B cell (primary cell): Measurements from ENCODE around the gene HSPBAP1. TPM values are rescaled to one million over a fixed set of nuclear protein-coding genes. Genes with fewer than 3 reads are reported as not detected.
"Not testable (repeated sequence)": the region's sequence is repeated elsewhere in the genome, so short reads cannot be mapped to it uniquely, and the experiment has no call there.

Experiments used
- ATAC-seq: fragments of 200-7000 bp; cut with Tn5 transposase; one replicate; pipeline ENCODE4 v1.10.0; 2021; ENCODE audit warnings: low read depth, mild to moderate bottlenecking, moderate number of reproducible peaks, moderate library complexity
- CTCF ChIA-PET: fragments of 350-600 bp; sonication (Branson Sonifier 250); formaldehyde crosslinking; loops from one replicate; lab custom pipeline; 2021; ENCODE audit warnings: antibody characterized with exemption, inconsistent platforms; lab: Charles Lee
- POLR2A ChIA-PET: fragments of 350-600 bp; sonication (Branson Sonifier 250); formaldehyde crosslinking; loops from one replicate; lab custom pipeline; 2021; ENCODE audit warnings: antibody characterized with exemption; lab: Charles Lee
- DNase-seq: peaks from one replicate; pipeline ENCODE4 v3.0.0; 2013
- H2AFZ ChIP-seq: 2 replicates; pipeline ENCODE4 v1.6.1; 2012; ENCODE audit warnings: mild to moderate bottlenecking, low read depth, low read length; ENCODE audit not compliant: insufficient read depth, poor library complexity, severe bottlenecking
- H3K27ac ChIP-seq, 2 donors: 1 replicate in 1 of 2; 2 replicates in 1 of 2; pipeline ENCODE4 v1.5.1; 2012 to 2013; ENCODE audit warnings: low read length in 2 of 2, mild to moderate bottlenecking in 2 of 2, moderate library complexity in 1 of 2
- H3K27me3 ChIP-seq, 4 experiments: fragments of 200-600 bp in 1 of 4; sonication (generic) in 1 of 4; replicated peaks in 1 of 4; 1 replicate in 2 of 4; 2 replicates in 2 of 4; pipeline versions ENCODE4 v1.6.1 to v1.7.0; 2013 to 2016; ENCODE audit warnings: low read length in 3 of 4, mild to moderate bottlenecking in 2 of 4, mixed read lengths in 1 of 4, moderate library complexity in 1 of 4; ENCODE audit not compliant: insufficient read depth in 4 of 4, control insufficient read depth in 3 of 4; ENCODE audit errors: control extremely low read depth in 1 of 4
- H3K36me3 ChIP-seq, 2 experiments: replicated peaks in 1 of 2; 1 replicate in 1 of 2; 2 replicates in 1 of 2; pipeline versions ENCODE4 v1.6.1 to v1.7.1; 2013; ENCODE audit warnings: low read length in 1 of 2; ENCODE audit not compliant: insufficient read depth in 2 of 2, control insufficient read depth in 1 of 2; ENCODE audit errors: control extremely low read depth in 1 of 2, extremely low read depth in 1 of 2
- H3K4me1 ChIP-seq, 2 donors: fragments of 200-600 bp in 1 of 2; sonication (generic) in 1 of 2; 1 replicate in 1 of 2; 2 replicates in 1 of 2; pipeline versions ENCODE4 v1.5.1 to v1.6.1; 2013 to 2017; ENCODE audit warnings: low read length in 2 of 2; ENCODE audit not compliant: control insufficient read depth in 2 of 2, insufficient read depth in 2 of 2
- H3K4me2 ChIP-seq: replicated peaks from 2 replicates; pipeline ENCODE3; 2012; ENCODE audit warnings: mild to moderate bottlenecking, low read depth, low read length; ENCODE audit not compliant: poor library complexity, severe bottlenecking
- H3K4me3 ChIP-seq, 5 experiments: fragments of 200-600 bp in 1 of 5; sonication (generic) in 1 of 5; 1 replicate in 3 of 5; 2 replicates in 2 of 5; pipeline versions ENCODE4 v1.5.1 to v1.7.0; 2011 to 2016; ENCODE audit warnings: low read length in 4 of 5, mild to moderate bottlenecking in 4 of 5, low read depth in 2 of 5, control low read depth in 1 of 5, moderate library complexity in 1 of 5; ENCODE audit not compliant: insufficient read depth in 1 of 5; ENCODE audit errors: control extremely low read depth in 1 of 5, extremely low read depth in 1 of 5
- H3K79me2 ChIP-seq: fragments of 200-600 bp; sonication (generic); one replicate; pipeline ENCODE4 v1.6.0; 2016; ENCODE audit warnings: low read length; ENCODE audit not compliant: control insufficient read depth, insufficient read depth
- H3K9ac ChIP-seq: fragments of 200-600 bp; sonication (generic); 2 replicates; pipeline ENCODE4 v1.6.1; 2017; ENCODE audit warnings: mild to moderate bottlenecking, low read length, moderate library complexity
- H3K9me3 ChIP-seq, 3 donors: one replicate each; pipeline versions ENCODE4 v1.6.1 to v1.7.1; 2013; ENCODE audit warnings: low read length in 2 of 3; ENCODE audit not compliant: control insufficient read depth in 2 of 3, insufficient read depth in 1 of 3; ENCODE audit errors: control extremely low read depth in 1 of 3
- H4K20me1 ChIP-seq: 2 replicates; pipeline ENCODE4 v1.6.0; 2012; ENCODE audit warnings: mild to moderate bottlenecking, low read length; ENCODE audit not compliant: insufficient read depth, control insufficient read depth, poor library complexity, severe bottlenecking
- H3K27ac Mint-ChIP-seq: one replicate; pipeline ENCODE4 v1.8.0; 2021; ENCODE audit warnings: mixed read lengths
- H3K27me3 Mint-ChIP-seq: one replicate; pipeline ENCODE4 v1.8.0; 2021; ENCODE audit warnings: mixed read lengths
- H3K4me1 Mint-ChIP-seq: one replicate; pipeline ENCODE4 v1.8.0; 2021; ENCODE audit warnings: mixed read lengths
- H3K4me3 Mint-ChIP-seq: one replicate; pipeline ENCODE4 v1.8.0; 2021; ENCODE audit warnings: mixed read lengths
- H3K9me3 Mint-ChIP-seq: one replicate; pipeline ENCODE4 v1.8.0; 2022; ENCODE audit warnings: mixed read lengths; ENCODE audit not compliant: insufficient read depth
- EZH2 ChIP-seq: IDR thresholded peaks from 2 replicates; pipeline ENCODE4 v1.6.1; 2012; ENCODE audit warnings: borderline replicate concordance, low read depth, mild to moderate bottlenecking, moderate library complexity, low read length; ENCODE audit not compliant: insufficient read depth, poor library complexity, severe bottlenecking
- WGBS: methylation state at CpG from one replicate; pipeline ENCODE4 v1.1.5; 2013; ENCODE audit warnings: missing lambda C conversion rate; ENCODE audit not compliant: insufficient coverage; 5-methylcytosine and 5-hydroxymethylcytosine counted together
- intact Hi-C: fragments of 100-400 bp; cut with micrococcal nuclease; formaldehyde crosslinking; loops from one replicate; pipeline ENCODE4 v1.10.0; 2022
- polyA plus RNA-seq: library from polyadenylated mRNA; depleted of rRNA; stranded (reverse); fragments of >200 nt; gene quantifications from 2 replicates; pipeline ENCODE4 v1.2.3, GENCODE V29; 2012
- total RNA-seq, 2 donors: library from RNA; stranded (reverse); fragments of 120-200 nt in 1 of 2; gene quantifications; 1 replicate in 1 of 2; 2 replicates in 1 of 2; pipeline versions ENCODE4 v1.2.3 to v1.2.4, GENCODE V29; 2013 to 2022
- TF ChIP-seq, protein P1 (sequence below): fragments of 200-600 bp; IDR thresholded peaks from one replicate; pipeline ENCODE4 v1.8.0; 2022; ENCODE audit warnings: antibody characterized with exemption, mild to moderate bottlenecking

The HSPBAP1 gene
- total and polyA plus RNA-seq, 2 donors (not counting 1 experiment from before 2014, with no cell fraction given), result 23.0 to 49.6 TPM

DNA sequence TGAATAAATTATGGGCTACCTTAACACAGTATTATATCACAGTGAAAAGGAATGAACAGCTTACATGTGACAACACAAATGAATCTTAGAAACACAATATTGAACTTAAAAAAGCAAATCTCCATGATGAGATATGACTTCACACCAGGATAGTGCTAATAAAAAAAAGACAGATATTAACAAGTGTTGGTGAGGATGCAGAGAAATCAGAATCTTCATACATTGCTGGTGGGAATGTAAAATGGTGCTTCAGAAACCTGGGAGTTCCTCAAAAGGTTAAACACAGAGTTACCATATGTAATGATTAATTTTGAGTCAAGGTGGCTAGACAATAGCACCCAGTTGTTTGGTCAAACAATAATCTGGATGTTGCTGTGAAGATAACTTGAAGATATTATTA, 51.4 kb downstream of the HSPBAP1 start:
- H3K27ac ChIP-seq, result no peak overlapping the region
- Mint-ChIP-seq H3K4me3 (no peak overlapping the region), H3K9me3 (peaks cover 4% of the 10 kb centered on the region), H3K4me1 (no peaks in the 10 kb centered on the region), H3K27ac (no peak overlapping the region), H3K27me3 (no peaks in the 10 kb centered on the region)
- H3K79me2 ChIP-seq, result no peaks in the 10 kb centered on the region
- peaks cover 8 to 20% of the 10 kb centered on the region in 2 experiments for H3K36me3 ChIP-seq
- DNase-seq (no peak), ATAC-seq (no peak)
- no peaks in the 10 kb centered on the region for H3K27me3 ChIP-seq
- no peak overlapping the region for H2AFZ ChIP-seq
- no peak overlapping the region for H3K4me3 ChIP-seq
- no peaks in the 10 kb centered on the region for H3K4me1 ChIP-seq
- H3K4me2 ChIP-seq, result no peak overlapping the region
- no peaks in the 10 kb centered on the region for H4K20me1 ChIP-seq
- no peak overlapping the region for H3K9ac ChIP-seq
- TF ChIP-seq, protein P1, sequence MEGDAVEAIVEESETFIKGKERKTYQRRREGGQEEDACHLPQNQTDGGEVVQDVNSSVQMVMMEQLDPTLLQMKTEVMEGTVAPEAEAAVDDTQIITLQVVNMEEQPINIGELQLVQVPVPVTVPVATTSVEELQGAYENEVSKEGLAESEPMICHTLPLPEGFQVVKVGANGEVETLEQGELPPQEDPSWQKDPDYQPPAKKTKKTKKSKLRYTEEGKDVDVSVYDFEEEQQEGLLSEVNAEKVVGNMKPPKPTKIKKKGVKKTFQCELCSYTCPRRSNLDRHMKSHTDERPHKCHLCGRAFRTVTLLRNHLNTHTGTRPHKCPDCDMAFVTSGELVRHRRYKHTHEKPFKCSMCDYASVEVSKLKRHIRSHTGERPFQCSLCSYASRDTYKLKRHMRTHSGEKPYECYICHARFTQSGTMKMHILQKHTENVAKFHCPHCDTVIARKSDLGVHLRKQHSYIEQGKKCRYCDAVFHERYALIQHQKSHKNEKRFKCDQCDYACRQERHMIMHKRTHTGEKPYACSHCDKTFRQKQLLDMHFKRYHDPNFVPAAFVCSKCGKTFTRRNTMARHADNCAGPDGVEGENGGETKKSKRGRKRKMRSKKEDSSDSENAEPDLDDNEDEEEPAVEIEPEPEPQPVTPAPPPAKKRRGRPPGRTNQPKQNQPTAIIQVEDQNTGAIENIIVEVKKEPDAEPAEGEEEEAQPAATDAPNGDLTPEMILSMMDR, result no peak
- no peak for TF ChIP-seq EZH2
- CTCF ChIA-PET, result no interaction called here
- intact Hi-C loops, result no loop called here
- POLR2A ChIA-PET, result no interaction called here
- H3K9me3 ChIP-seq, result no peaks in the 10 kb centered on the region

DNA sequence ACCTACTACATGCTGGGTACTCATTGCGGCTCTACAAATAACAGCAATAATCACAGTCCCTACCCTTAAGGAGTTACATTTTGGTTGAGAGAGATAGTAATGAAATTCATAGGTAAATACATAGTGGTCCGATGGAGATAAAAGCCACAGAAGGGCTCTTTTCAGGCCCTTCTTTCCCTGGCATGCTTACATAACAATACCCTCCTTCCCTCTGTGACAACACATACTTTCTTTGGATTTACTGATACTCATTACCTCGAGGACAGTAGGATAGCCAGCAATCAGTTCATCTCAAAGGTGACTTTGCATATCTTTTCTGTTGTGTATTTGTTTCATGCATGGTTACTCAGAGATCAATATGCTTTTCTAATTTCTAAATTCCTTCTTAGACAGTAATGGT, 54.5 kb downstream of the HSPBAP1 start:
- no CpG with 5 or more reads among the region's 3 CpGs for WGBS
- no peak overlapping the region for H3K9ac ChIP-seq
- H4K20me1 ChIP-seq, result no peaks in the 10 kb centered on the region
- H2AFZ ChIP-seq, result no peak overlapping the region
- no peak for ATAC-seq
- H3K36me3 ChIP-seq, result peaks cover 4 to 20% of the 10 kb centered on the region in 2 experiments
- ChIA-PET CTCF (no interaction called here), POLR2A (no interaction called here)
- no peaks in the 10 kb centered on the region for H3K9me3 ChIP-seq
- DNase-seq, result no peak
- no peak for TF ChIP-seq EZH2
- TF ChIP-seq, protein P1, result no peak
- H3K4me3 Mint-ChIP-seq, result no peak overlapping the region
- H3K27me3 ChIP-seq, result no peaks in the 10 kb centered on the region
- peaks cover 4% of the 10 kb centered on the region for H3K9me3 Mint-ChIP-seq
- H3K27me3 Mint-ChIP-seq, result no peaks in the 10 kb centered on the region
- H3K27ac ChIP-seq, result no peak overlapping the region
- H3K79me2 ChIP-seq, result no peaks in the 10 kb centered on the region
- intact Hi-C loops, result no loop called here
- no peak overlapping the region for H3K4me2 ChIP-seq
- no peaks in the 10 kb centered on the region for H3K4me1 ChIP-seq
- H3K27ac Mint-ChIP-seq, result no peak overlapping the region
- H3K4me3 ChIP-seq, result no peak overlapping the region
- no peaks in the 10 kb centered on the region for H3K4me1 Mint-ChIP-seq

GRCh38 chr3:122732682-122733525, 60.7 kb downstream of the HSPBAP1 start:
- H4K20me1 ChIP-seq, H2AFZ ChIP-seq, H3K4me1 ChIP-seq, H3K4me3 ChIP-seq, intact Hi-C loops, H3K9me3 ChIP-seq, H3K27me3 ChIP-seq, ATAC-seq, H3K27ac Mint-ChIP-seq, H3K27me3 Mint-ChIP-seq, H3K9ac ChIP-seq, H3K4me3 Mint-ChIP-seq, POLR2A ChIA-PET, H3K4me1 Mint-ChIP-seq, DNase-seq, H3K4me2 ChIP-seq, H3K27ac ChIP-seq, H3K9me3 Mint-ChIP-seq, H3K79me2 ChIP-seq: not testable (repeated sequence)
- CTCF ChIA-PET, result interaction anchor here (0.7 kb wide), 3 partner anchors 24 to 291 kb away, joined by 3 to 7 read pairs (median 3); no protein-coding TSS in a partner anchor
- H3K36me3 ChIP-seq, result peaks cover 2 to 19% of the 10 kb centered on the region in 2 experiments
- WGBS, result 100% methylated on average over 12 of the region's 22 CpGs
